ENCODE results near the gene TMEM244.
"Not testable (repeated sequence)": the region's sequence is repeated elsewhere in the genome, so short reads cannot be mapped to it uniquely, and the experiment has no call there.

TMEM244 gene, protein sequence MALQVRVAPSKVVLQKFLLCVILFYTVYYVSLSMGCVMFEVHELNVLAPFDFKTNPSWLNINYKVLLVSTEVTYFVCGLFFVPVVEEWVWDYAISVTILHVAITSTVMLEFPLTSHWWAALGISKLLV

DNA sequence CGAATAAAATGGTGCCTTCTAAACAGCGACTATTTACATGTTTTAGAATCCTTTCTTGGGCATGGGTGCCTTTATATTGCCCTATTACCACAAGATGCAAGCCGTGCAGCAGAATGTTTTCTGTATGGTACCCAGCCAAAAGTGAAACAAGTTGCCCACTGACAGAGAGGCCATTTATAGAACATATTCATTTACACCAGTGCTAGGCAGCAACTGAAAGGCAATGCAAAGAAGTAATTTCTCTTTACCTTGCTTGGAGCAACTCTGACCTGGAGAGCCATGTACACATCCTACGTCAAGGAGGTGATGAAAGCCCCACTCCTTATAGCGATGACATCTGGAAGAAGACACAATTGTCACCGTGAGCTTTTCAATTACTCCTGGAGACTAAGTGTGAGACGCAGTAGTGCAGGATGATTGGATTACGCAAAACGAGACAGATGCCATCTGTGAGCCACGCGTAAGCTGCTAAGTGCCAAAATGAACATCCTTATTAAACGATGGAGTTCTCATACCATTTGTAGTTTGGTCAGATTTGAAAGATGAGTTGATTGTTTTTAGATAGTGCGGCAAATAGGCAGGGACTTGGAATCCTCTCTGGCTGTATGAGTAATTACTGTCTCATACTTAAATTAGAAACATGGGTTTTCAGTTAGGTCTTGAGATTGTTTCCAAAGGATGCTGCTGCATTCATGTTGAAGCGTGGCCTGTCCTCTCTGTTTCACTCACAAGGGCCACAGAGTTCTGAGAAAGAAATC lies at the start of gene TMEM244:
Gene TMEM244, minus strand, starts transcription at position 408 of the 758 bp plus-strand sequence. Its CDS starts 127 bp downstream, at position 281.
- no peak for DNase-seq

DNA sequence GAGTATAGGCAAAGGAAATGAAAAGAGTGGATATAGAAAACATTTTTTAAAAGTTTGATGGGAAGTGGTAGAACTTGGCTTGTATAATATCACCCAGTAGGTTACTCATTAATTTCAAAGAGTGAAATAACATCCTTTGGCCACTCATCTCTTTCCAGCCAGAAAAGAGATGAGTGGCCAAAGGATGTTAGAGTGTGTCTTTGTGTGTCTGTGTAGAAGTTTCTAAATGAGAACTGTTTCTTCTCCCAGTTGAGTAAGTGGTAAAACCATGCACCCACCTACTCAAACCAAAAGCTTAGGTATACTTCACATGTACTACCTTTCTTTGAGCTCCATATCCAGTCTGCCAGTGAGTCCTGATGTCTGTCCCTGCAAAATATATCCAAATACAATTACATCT lies 47.7 kb upstream of the TMEM244 start:
- DNase-seq, result no peak

DNA sequence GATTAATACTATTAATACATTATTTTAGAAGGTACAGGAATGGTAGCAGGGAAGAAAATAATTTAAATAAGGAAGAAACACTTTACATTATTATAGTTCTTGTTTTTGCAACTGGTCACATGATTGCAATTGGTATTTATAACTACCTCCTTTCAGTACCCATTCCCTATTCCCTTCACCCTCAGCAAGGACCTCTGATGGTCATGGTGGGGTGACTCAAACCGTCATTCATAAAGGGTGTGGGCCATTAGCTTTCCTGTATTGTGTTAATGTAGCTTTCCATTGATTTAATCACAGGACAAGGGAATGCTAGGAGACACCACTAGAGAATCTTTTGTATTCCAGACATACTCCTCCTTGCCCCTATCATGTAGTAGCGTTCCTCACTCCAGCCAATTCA lies 47.2 kb upstream of the TMEM244 start:
- DNase-seq, result no peak

DNA sequence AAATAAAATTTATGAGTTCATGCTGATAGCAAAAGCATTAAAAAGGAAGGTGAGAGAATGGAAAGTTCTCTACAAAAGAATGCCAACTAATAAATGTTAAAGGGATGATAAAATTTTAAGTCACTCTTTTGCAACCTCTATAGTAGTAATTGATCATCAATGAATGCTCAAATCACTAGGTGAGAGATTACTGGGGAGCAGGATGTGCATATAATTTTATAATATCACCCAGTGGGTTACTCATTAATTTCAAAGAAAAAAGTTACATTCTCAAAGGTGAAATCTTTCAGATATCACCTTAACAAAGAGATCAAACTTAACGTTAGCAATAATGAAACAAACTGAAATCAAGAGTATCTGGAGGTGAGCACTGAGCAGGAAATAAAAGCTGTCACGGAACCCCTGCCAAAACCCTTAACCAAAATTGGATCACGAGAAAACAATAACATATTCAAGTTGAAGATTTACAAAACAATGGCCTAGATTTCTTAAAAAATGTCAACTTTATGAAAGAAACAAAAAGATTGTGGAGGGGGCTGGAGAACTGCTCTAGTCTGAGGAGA lies 45.5 kb upstream of the TMEM244 start:
- no peak for DNase-seq

DNA sequence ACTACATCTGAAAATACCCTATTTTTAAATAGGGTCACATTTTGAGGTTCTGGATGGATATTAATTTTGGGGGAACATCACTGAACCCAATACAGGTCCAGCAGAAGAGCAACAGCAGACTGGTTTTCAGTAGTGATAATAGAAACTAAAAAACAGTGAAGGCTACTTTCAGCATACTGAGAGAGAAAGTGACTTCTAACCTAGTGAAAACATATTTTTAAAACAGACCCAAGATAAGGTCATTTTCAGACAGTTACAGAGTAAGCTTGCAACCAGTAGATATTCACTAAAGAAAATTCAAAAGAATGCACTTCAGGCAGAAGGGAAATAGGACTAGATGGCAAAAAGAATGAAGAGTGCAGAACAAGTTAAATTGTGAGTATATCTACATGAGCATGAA lies 42.0 kb upstream of the TMEM244 start:
- no peak for DNase-seq

DNA sequence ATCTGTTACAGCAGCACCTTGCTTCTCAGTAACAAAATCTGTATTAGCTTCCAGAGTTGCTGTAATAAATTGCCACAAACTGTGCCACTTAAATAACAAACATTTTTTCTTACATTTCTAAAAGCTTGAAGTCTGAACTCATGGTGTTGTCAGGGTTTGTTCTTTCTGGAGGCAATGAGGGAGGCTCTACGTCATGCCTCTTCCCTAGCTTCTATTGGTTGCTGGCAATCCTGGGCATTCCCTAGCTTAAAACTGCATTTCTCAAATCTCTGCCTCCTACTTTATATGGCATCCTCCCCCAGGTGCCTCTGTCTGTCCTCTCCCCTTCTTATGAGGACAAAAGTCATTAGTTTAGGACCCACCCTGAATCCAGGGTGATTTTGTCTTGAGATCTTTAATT lies 41.6 kb upstream of the TMEM244 start:
- no peak for DNase-seq

DNA sequence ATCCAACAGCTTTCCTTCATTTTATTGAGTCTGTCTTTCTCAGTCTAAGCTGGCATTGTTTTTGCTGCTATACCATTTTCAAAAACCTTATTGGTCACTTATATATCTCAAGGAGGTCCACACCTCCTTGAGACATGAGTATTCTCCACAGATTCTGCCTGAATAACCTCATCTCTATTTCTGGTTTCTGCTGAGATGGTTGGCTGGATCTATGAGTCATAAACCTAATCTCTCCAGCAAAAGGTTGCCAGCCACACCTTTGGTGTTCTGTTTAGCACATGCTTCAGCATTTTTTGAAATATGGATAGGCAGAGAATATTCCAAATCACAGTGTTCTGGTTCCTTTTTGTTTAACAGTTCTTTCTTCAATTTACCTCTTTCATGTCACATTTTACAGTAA lies 40.8 kb upstream of the TMEM244 start:
- peak; percentile 20 for DNase-seq

DNA sequence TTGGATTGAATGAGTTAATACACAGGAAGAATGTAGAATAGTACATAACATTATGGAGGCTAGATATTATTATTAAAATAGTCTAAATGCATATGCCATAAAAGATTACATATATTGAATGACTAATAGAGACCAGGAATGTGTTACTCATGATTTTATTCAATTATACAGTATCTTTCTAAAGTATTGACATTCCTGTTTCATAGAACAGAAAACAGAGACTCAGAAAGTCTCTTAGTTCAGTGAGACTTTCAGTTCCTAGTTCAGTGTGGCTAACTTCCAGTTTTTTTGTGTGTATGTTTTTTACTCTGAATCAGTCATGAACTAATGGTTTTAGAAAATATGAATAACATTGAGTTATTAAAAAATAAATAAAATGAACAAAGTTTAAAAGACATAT lies 34.6 kb upstream of the TMEM244 start:
- no peak for DNase-seq

DNA sequence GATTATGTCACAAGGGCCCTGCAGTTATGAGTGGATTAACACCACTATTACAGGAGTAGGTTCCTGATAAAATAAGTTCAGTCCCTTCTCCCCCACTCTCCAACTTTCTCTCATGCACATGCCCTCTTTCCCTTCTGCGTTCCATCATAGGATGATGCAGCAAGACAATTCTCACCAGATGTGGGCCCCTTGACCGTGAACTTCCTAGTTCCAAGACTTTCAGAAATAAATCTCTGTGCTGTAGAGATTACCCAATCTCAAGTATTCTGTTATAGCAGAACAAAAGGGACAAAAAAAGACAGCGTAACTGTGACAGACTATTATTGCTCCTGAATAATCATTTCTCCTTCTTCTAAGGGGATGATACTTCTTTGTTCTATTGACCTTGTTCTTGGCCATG lies 33.8 kb upstream of the TMEM244 start:
- no peak for DNase-seq

DNA sequence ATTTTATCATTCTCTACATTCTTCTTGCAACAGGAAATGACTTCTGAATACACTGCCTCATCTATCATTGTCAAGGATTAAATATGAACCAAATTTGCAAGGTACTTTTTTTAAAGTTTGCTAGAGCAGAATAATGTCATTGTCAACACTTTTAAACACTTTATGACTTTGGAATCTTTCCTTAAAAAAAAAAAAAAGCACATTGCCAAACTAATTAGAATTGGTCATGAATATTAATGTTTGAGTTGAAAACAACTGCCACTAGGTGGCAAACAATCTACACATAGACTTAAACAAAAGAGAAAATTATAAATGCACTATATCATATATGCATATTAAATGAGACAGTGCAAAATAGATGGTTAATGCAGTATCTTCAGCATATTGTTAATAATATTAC lies 32.5 kb upstream of the TMEM244 start:
- DNase-seq, result no peak

DNA sequence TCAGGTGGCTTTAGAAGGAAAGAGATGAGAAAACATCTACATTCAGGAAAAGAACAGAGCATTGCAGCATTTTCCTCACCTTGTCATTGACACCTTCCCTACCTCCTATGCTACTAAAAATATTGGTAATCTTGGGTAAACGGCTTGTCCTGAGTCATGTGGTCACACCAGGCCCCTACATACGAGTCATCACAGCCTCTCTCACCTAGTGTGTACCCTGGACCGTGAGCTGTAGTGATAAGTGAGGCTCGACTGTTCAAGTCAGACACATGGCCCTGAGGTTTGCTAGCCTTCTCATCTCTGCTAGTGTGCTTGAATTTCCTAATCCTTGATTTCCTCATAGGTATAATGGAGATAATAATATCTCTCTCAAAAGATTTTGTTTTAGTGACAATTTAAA lies 29.6 kb upstream of the TMEM244 start:
- no peak for DNase-seq

DNA sequence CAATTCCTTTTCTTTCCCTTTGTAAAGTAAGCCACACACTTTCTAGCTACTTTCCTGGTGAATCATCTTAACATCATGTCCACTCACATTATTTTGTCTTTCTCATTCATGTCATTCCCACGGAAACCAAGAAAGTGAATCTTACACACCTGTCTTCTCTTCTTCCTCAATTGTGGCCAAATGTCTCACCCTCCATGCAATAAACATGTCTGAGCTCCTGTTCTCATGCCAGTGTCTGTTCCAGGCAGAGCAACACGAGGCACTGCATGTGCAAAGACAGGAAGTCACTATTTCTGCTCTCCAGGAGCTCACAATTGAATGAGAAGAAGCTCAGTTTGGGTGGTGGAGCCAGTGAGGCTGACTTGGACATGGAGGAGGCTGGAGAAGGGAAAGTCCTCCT lies 29.0 kb upstream of the TMEM244 start:
- peak; percentile 62 for DNase-seq

DNA sequence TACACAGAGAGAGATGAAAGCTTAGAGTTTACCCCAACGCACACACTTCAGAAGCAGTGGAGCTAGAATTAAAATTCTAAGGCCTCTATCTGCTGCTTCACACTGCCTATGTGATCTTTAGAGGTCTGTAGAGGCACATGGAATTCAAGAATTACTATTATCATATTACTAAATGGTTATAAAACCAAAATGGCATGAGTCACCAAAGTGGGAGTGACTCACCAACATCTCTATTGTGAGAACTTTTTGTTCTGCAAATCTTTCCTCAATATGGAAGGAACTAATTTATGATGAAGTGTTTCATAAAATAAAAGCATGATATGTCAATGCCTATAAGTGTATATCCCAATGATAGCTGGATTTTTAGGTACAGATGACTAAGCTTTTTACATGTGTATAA lies 28.5 kb upstream of the TMEM244 start:
- DNase-seq, result peak; percentile 35

DNA sequence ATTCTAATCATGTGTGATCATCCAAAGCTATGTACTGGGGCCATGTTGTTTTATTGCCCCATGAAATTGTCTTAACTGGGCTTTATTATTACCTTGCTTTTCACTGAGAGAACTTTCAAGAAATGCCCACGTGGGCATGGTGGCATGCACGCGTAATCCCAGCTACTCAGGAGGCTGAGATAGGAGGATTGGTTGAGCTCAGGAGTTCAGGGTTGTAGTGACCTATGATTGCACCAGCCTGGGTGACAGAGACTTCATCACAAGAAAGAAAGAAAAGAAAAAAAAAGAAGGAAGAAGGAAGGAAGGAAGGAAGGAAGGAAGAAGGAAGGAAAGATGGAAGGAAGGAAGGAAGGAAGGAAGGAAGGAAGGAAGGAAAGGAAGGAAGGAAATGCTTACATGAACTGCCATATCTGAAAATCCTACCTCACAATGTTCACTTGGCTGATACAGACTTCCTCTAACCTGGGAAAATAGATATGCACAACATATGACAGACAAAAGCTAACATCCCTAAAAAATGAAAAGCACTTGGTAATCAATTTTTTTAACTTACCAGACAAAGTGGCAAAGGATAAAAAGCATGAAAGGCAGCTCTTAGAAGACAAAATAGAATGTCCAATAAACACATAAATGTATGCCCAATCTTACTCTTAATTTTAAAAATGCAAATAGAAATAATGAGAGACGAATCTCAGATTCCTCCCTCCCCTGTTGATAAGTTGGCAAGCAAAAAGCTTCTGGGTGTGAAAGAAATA lies 25.5 kb upstream of the TMEM244 start:
- no peak for DNase-seq

DNA sequence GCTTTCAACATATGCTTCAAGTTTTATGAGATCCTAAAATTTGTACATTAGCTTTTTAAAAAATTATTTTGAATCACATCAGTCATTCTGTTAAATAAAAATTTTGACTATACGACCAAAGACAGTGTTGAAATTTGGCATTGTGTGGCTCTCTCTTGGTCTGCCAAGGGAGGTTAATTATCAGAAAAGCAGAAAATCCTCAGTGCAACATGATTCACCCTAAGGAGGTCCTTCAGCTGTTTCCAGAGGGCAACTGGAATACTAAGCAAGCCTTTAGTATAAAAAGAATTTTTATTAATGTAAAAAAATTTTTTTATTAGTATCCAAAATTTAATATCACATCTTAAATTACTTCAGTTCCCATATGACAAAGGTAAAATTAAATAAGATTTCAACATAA lies 23.1 kb upstream of the TMEM244 start:
- DNase-seq, result no peak

DNA sequence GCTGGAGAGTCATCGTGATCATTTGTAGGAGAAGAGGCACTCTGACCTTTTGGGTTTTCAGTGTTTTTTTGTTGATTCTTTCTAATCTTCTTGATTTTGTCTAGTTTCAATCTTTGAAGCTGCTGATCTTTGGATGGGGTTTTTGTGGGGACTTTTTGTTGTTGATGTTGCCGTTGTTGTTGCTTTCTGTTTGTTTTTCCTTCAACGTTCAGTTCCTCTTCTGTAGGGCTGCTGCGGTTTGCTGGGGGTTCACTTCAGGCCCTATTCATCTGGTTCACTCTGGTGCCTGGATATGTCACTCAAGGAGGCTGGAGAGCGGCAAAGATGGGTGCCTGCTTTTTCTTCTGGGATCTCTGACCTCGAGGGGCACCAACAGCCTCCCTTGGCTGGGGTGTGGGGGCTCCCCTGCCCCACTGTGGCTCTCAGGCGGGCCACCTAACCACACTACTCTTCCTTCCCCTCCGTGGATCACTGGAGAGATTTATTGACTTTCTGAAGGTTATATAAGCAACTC lies 21.5 kb upstream of the TMEM244 start:
- DNase-seq, result no peak

DNA sequence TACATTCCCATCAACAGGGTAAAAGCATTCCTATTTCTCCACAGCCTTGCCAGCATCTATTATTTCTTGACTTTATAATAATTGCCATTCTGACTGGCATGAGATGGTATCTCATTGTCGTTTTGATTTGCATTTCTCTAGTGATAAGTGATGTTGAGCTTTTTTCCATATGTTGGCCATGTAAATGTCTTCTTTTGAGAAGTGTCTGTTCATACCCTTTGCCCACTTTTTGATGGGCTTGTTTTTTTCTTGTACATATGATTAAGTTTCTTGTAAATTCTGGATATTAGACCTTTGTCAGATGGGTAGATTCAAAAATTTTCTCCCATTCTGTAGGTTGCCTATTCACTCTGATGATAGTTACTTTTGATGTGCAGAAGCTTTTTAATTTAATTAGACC lies 16.8 kb upstream of the TMEM244 start:
- DNase-seq, result not testable (repeated sequence)

DNA sequence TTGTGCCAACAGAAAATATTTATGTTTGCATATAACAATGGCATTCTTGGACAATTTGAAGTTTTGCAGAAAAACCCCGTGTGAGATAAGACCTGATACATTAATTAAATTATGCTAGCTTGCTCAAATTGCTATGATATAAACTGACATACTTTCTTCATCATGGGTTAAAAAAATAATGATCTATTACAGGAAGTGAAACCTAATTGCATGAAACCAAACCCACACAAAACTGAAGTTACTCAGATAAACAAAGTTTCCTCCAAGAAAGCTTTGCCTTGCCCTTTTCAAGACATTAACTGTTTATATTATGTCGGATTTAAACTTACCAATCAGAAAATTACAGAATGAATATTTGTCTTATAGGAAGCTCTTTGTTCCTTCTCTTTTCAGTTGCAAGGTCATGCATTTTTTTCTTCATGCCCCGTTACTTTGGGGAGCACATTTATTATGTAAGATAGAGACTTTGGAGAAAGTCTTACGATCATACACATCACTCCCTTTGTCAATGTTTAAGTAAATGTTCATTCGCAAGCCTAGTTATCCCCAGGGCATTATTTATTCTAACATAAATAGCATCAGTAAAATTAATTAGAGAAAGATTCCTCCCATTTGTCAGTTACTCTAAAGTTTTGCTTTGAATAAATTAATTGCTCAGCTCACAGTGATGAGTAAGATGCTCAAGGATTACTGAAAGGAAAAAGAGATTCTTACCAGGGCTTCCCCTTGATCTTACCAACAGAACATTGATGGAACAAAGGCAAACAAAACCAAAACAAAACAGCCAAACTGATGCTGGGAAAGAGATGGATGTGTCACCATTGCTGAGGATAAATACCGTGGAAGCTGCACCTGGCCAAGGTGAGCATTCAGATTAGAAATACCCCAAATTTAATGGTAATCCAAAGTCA lies 14.8 kb upstream of the TMEM244 start:
- no peak for DNase-seq

DNA sequence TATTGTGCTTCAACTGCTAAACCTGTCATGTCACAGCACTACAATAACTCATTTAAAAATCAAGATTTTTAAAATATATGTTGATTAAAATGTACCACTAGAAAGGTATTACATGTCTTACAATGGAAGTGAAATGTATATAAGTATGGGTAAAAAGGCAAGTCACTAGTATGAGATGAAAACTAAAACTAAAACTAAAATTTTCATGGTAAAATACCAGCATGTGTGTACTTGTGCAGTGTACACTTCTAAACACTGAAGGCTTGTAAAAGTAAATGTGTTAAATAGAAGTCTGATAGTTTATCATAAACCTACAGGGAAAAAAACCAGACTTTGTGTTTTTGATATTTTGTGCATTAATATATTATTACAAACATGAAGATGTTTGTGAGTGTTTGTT lies 13.7 kb upstream of the TMEM244 start:
- DNase-seq, result no peak

DNA sequence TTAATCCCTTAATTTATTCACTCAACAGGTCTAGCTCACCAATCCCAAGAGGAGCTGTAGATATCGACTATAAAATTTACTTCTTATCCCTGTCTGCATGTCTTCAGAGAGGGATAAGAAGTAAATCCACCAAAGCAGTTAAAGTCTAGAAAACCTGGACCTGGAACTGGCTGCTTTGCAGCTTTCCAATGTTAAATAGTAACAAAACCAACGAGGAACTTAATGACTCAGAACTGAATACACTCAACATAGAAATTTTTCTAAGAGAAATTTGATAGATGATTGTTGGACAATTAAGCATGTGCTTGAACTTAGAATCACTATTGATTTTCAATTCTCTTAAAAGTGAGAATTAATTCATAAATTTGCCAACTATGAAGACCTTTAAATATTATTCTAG lies 11.5 kb upstream of the TMEM244 start:
- peak; percentile 39 for DNase-seq

DNA sequence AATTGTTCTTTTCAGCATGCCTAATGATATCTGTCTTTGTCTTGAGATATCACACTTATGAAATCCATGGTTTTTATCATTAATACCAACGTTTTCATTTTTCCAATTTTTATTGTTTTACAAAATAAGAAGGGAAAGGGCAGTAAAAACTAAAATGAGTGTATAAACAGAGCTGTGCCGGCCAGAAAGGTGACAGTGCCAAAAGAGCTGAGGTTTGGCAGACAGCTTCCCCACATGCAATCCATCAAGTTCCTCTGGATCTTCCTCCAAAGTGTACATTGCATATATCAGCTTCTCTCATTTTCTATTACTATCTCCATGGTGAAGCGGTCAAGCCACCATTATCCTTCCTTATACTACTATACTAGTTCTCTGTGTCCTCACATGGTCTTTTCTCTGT lies 10.1 kb upstream of the TMEM244 start:
- no peak for DNase-seq

DNA sequence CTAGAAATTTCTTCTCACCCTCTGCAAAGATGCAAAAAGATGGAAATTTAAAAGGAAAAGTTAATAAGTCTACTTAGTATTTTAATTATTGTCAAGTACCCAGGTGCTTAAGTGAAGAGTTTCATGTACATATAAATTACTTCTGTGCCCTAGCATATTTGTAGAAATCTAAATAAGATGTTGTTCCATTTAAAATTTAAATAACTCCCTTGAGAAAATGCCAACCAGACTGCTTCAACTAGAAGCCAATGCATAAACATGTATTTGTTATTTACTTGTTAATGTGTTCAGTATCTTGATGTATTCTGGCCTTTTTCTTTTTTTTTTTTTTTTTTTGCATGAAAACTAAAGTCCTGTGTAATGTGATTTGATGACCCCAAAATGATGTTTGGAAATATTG lies 6.3 kb upstream of the TMEM244 start:
- DNase-seq, result no peak

DNA sequence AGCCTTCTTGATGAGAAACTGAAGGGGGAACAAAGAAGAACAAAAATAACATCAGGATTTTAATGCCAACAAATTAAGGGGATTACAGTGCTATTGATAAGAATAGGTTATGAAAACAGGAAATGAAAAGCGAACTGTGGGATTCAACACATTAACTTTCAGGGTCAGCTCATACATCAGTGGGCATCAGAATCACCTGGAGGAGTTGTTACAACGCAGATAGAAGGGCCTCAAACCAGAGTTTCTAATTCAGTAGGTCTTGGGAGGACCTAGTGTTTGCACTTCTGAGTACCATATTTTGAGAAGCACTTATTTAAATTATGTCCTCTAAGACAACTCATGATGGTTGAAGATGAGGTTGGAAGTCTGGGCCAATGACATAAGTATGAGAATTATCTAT lies 5.6 kb upstream of the TMEM244 start:
- DNase-seq, result no peak
